GM19035 (cell line): ENCODE measurements around the gene B4GALT2.

ENCODE experiments used
- ATAC-seq: cut with Tn5 transposase; IDR thresholded peaks from one replicate; pipeline ENCODE4 v1.9.1; 2021; ENCODE audit not compliant: unreplicated experiment

Gene B4GALT2

GRCh38 chr1:43978551-43979260 is at the start of gene B4GALT2:
Gene B4GALT2 (plus strand): TSS chr1:43979210. CDS start chr1:43981161, 1,951 bp downstream.
- no peak for ATAC-seq

- ATAC-seq, result no peak
Measured at GRCh38 chr1:43930168-43930948, 48.7 kb upstream of the B4GALT2 start.

GRCh38 chr1:43930949-43931275 is 48.1 kb upstream of the B4GALT2 start:
- ATAC-seq, result no peak

GRCh38 chr1:43931711-43932660 is 47.0 kb upstream of the B4GALT2 start:
- ATAC-seq, result no peak

DNA sequence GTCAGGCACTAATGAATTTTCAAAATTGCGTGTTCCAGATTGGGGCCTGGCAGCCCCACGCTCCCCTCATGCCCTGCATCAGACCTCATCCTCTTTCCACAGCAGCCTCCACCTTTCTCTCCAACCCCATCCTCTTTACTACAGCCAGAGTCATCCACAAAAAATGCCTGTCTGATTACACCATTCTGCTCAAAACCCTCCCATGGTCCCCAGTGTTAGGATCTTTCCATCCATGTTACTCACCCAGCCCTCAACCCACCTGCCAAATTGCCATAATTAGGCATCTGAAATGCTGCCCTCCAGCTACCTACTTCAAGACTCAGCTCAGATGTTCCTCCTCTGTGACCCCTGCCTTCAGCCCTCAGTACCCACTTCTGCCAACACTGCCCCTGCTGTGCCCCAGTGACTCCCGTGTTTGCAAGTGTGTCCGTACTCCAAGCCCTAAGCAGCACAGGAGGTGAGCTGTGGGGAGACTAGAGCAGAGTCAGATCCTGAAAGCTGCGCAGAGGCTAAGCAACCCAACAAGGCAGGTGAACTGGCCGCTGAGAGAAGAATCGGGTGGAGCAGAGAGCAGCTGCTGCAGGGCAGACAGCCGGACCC is 46.1 kb upstream of the B4GALT2 start:
- ATAC-seq, result no peak

DNA sequence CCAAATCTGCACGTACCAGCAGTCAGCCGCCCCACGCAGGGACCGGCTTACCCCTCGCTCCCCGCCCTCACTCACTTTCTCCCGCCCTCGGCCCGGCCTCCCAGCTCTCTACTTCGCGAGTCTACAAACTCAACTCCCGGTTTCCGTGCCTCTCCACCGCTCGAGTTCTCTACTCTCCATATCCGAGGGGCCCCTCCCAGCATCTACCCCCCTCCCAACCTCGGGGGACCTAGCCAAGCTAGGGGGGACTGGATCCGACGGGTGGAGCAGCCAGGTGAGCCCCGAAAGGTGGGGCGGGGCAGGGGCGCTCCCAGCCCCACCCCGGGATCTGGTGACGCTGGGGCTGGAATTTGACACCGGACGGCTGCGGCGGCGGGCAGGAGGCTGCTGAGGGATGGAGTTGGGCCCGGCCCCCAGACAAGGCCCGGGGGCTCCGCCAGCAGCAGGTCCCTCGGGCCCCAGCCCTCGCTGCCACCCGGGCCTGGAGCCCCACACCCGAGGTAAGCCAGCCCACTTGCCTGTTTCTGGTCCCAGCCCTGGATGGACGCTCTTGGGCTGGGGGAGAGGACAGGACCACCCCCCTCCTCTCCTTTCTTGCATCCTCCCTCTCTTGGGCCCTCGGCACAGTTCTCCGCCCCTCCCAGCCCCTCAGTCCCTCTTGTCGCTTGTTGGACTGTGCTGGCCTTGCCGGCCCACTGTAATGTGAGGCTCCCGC is 45.5 kb upstream of the B4GALT2 start, which contains the start of gene ARTN:
ARTN (plus strand) TSS at position 416 of the 715 bp plus-strand sequence. CDS start 1,856 bp downstream, outside the sequence.
- no peak for ATAC-seq

DNA sequence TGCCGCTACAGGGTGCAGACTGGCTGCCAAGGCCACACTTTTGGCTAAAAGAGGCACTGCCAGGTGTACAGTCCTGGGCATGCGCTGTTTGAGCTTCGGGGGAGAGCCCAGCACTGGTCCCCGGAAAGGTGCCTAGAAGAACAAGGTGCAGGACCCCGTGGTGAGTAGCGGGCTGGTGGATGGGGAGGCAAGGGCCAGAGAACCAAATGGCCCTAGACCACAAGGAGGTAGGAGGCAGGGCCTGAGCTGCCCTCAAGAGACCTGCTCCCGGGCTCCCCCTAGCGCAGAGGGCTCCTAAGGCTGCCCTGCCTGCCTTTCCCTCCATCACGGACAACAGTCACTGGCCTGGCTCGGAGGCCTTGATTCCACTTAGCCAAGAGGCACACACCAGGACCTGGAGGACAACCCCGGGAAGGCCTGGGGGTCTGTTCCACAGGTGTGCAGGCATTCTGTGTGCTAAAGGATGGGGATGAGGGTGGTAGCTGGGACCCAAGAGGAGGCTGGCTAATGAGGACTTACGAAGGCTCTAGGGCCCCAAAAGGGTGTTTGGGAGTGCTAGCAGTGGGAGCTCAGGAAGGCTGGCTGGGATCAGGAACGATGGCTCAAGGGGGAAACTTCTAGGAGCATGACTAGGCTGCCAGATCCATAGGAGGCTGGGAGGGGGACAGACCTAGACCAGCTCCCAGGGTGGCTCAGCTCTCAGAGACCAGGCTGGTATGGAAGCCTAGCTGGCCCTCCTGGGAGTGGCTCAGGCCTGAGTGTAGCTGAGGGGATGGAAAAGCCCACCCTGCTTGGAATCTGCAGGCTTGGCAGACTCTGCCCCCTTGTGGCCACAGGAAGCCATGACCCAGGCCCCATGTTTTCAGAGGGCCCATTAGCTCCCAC is 44.7 kb upstream of the B4GALT2 start:
- no peak for ATAC-seq

DNA sequence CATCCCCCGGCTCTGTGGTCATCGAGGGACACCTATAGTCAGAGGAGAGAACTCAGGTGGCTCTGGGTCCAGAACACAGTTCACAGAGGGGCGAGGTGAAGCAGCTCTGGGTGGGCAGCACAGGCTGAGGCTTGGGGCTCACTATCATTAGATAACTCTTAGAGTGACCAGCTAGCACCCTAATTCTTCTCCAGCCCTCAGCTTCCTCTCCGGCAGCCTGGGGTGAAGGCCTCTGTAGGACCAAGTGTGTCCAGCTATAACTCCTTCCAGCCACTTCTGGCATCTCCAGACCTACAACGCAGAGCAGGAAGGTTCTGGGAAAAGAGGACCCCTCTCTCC is 44.1 kb upstream of the B4GALT2 start:
- ATAC-seq, result no peak

GRCh38 chr1:43935711-43936427 is 43.1 kb upstream of the B4GALT2 start:
- no peak for ATAC-seq

- no peak for ATAC-seq
Measured at GRCh38 chr1:43936431-43937151, 42.4 kb upstream of the B4GALT2 start.

DNA sequence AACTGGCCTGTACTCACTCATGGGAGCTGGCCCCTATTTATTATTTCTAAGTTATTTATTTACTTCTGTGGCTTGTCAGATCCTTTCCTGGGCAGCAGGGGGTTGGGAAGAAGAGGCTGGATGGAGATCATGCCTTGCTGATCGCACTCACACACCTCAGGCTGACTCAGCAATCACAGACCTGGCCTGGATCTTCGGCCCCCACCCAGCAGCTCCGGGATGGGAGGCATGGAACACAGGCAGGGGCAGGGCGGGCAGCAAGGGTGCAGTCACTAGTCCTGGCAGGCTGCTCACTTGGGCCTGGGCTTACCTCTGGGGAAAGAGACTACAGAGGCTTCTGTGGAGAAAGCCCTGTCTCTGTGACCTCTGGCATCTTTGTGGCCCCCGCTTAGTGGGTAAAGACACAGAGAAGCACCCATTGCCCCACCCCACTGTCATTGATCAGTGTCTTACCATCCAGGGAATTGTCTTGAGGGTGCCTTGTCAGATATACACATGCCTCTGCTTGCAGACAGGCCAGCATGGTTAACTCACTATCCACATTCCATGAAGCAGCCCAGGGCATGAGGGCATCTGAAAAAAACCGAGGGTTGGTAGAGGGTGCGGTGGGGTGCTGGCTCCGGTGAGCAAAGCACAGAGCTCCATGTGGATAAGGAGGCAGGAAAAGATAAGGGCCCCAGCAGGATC is 41.7 kb upstream of the B4GALT2 start:
- no peak for ATAC-seq

DNA sequence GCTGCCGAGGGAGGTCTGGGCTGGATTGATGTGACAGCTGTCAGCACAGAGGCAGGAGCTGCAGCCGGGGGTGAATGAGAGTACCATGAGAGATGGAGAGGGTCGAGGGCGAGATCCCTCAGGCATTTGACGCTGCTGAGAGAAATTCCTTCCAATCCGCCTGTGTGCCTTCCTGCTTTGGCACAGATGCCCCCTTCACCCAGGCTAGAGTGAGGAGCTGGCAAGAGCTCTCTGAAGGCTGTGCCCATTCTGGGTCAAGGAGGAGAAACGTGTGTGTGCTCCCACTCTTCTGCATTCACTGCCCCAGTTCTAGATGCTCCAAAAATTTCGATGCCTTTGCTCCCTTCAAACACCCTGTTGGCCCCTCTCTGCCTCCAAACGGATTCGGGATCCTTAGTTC is 40.6 kb upstream of the B4GALT2 start:
- no peak for ATAC-seq

DNA sequence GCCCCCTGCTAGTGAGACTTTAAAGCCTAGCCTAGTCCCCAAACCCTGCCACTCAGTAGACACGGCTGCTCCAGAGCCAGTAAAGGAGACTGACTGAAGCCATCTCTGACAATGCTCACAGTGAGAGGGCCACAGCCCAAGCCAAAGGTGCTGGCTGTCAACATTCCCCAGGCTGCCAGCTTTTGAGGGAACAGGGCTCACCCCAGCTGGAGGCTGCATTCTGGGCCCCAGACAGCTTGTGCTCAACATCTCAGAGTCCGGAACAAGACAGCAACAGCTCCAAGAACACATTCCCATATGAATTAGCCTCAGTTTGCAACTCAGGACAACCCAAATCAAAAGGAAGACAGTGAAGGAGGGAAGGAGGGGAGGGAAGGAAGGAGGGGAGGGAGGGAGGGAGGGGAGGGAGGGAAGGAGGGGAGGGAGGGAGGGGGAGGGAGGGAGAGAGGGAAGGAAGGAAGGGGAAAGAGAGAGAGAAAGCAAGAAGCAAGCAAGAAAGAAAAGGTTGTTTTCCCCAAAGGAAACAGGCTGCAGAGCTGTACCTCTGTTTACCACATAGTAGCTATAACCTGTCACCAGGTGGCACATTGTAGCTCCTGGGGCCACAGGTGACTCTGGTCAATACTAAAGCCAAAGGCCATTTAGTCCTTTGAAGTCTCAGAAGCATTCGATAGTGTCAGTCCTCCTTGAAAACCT is 40.0 kb upstream of the B4GALT2 start:
- no peak for ATAC-seq

GRCh38 chr1:43942411-43942810 is 36.6 kb upstream of the B4GALT2 start:
- no peak for ATAC-seq

DNA sequence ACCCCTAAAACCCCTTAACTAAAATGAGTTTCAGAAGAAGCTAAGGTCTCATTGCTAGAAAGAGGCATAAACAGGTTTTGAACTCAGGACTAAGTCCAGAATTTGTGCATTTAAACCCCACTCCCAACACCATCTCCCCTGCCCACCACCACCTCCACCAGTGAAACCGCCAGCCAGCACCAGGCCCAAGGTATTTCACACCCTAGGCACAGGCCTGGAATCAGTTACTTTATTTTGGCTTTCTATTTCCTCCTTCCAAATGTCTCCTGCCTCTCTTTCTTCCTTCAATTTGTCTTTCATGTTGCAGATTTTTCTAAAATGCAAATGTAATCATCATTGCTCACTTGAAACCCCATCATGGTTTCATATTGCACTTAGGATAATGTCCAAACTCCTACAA is 34.1 kb upstream of the B4GALT2 start:
- no peak for ATAC-seq

DNA sequence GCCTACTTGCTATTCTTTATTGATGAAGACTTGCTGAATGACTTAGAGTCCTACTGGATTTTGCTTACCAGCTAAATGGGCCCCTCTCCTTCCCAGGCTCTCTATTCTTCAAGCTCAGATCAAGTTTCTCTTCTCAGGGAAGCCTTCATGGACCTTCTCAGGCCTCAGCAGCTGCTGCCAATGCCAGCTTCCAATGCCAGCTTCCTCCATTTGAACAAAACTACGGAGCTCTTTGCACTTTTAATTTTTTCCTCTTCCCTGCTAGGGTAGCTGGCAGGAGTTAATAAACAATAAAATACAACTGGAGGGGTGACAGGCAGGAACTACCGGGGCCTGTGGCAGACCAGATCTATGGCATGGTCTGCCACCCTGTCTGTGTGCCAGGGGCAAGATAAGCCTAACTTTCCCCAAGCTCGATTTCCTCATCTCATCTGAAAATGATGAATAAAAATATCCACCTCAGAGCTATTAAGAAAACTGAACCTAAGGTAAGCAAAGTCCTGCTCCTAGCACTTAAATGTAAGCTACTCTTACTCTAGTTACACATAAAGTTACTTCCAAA is 33.3 kb upstream of the B4GALT2 start:
- ATAC-seq, result no peak
